HG02588 (cell line): ENCODE measurements around the gene TREML4.
"Not testable (repeated sequence)": the region's sequence is repeated elsewhere in the genome, so short reads cannot be mapped to it uniquely, and the experiment has no call there.

Source experiments
- ATAC-seq: cut with Tn5 transposase; IDR thresholded peaks from one replicate; pipeline ENCODE4 v1.9.1; 2021; ENCODE audit warnings: mild to moderate bottlenecking, moderate library complexity; ENCODE audit not compliant: unreplicated experiment

Gene TREML4

GRCh38 chr6:41228096-41228495 is at the start of gene TREML4:
Gene TREML4 (plus strand): TSS chr6:41228349. CDS start chr6:41228428, 79 bp downstream.
- ATAC-seq, result no peak

GRCh38 chr6:41179163-41179562 is 49.0 kb upstream of the TREML4 start:
- no peak for ATAC-seq

GRCh38 chr6:41181566-41181965 is 46.6 kb upstream of the TREML4 start:
- no peak for ATAC-seq

- ATAC-seq, result no peak
Measured at GRCh38 chr6:41182069-41183034, 45.8 kb upstream of the TREML4 start.

GRCh38 chr6:41184761-41185160 is 43.4 kb upstream of the TREML4 start:
- ATAC-seq, result no peak

- ATAC-seq, result no peak
Measured at GRCh38 chr6:41186031-41186562, 42.1 kb upstream of the TREML4 start.

- ATAC-seq, result no peak
Measured at GRCh38 chr6:41187924-41188886, 39.9 kb upstream of the TREML4 start.

- not testable (repeated sequence) for ATAC-seq
Measured at GRCh38 chr6:41189046-41189445, 39.1 kb upstream of the TREML4 start.

GRCh38 chr6:41189967-41190366 is 38.2 kb upstream of the TREML4 start:
- no peak for ATAC-seq

GRCh38 chr6:41190791-41191190 is 37.4 kb upstream of the TREML4 start:
- ATAC-seq, result no peak

- ATAC-seq, result no peak
Measured at GRCh38 chr6:41191569-41191968, 36.6 kb upstream of the TREML4 start.

- ATAC-seq, result no peak
Measured at GRCh38 chr6:41193171-41193734, 34.9 kb upstream of the TREML4 start.

GRCh38 chr6:41193884-41194283 is 34.3 kb upstream of the TREML4 start:
- ATAC-seq, result no peak

- ATAC-seq, result no peak
Measured at GRCh38 chr6:41194386-41194785, 33.8 kb upstream of the TREML4 start.

GRCh38 chr6:41197234-41197633 is 30.9 kb upstream of the TREML4 start:
- no peak for ATAC-seq

GRCh38 chr6:41199552-41200246 is 28.4 kb upstream of the TREML4 start:
- ATAC-seq, result no peak

GRCh38 chr6:41200296-41200900 is 27.8 kb upstream of the TREML4 start:
- no peak for ATAC-seq

- ATAC-seq, result no peak
Measured at GRCh38 chr6:41200901-41201763, 27.0 kb upstream of the TREML4 start, which contains the start of gene TREML2. Gene TREML2 (minus strand): TSS chr6:41201149. CDS start chr6:41201008, 141 bp downstream.

- ATAC-seq, result no peak
Measured at GRCh38 chr6:41201764-41202173, 26.4 kb upstream of the TREML4 start.
